ENCODE results near the gene KASH5.
A peak's percentile ranks its signal among the peaks of the same experiment; 100 is the strongest.

The KASH5 gene

DNA sequence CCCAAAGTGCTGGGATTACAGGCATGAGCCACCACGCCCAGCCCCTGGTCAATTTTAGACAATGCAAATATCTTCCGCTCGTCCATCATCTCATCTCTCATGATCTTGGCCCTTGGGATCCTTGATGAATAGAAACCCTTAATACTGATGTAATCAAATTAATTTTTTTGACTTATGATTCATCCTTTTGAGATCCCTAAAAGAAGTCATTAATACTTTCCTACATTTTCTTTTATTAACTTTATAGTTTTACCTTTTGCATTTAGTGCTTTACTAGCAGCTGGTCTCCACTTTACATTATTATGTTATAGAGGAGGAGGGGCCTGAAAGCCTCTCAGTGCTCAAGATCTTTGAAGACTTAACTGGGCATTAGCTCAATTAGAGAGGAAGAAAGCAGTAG, 7.7 kb upstream of the KASH5 start (continued):
- TF ChIP-seq HIC1 (tag by site-specific recombination; IDR thresholded peaks at IDR 0.05) = no peak
- no peak for TF ChIP-seq OSR2 (tag by site-specific recombination; IDR thresholded peaks at IDR 0.05)

DNA sequence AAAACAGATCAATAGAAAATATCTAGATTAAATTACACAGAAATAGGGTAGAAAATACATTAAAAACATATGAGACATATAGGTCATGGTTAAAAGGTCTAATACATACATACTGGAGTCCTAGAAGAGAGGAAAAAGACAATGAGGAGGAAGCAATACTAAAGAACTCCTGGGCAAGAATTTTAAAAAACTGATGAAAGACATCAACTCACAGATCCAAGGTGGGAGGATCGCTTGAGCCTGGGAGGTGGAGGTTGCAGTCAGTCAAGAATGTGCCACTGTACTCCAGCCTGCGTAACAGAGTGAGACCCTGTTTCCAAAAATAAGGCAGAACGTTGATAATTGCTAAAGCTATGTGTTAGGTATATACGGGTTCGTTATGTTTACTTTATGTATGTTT, 5.4 kb upstream of the KASH5 start:
- POLR2A ChIA-PET = no interaction called here
- H3K27ac ChIP-seq (ENCODE audit: extremely low read depth, low read depth, low read length) = no peak overlapping the region
- CTCF ChIA-PET = interaction anchor here (0.6 to 1.9 kb wide), 5 partner anchors 9 to 188 kb away, joined by 3 to 4 read pairs (median 3); no protein-coding TSS in a partner anchor
- H3K9me3 ChIP-seq (ENCODE audit: control insufficient read depth, insufficient read depth, low read depth, low read length) = no peaks in the 10 kb centered on the region
- H3K36me3 ChIP-seq (ENCODE audit: control insufficient read depth in 2 of 2, insufficient read depth in 1 of 2, low read length in 2 of 2) = no peaks in the 10 kb centered on the region
- H3K4me3 ChIP-seq (ENCODE audit: low read depth, low read length) = no peak overlapping the region
- no peaks in the 10 kb centered on the region for H3K4me1 ChIP-seq (ENCODE audit: control insufficient read depth, insufficient read depth, low read length)
- TF ChIP-seq KLF10 (tag by site-specific recombination; IDR thresholded peaks at IDR 0.05) (no peak), ZNF558 (tag by site-specific recombination; IDR thresholded peaks at IDR 0.05) (peak; percentile 97)

DNA sequence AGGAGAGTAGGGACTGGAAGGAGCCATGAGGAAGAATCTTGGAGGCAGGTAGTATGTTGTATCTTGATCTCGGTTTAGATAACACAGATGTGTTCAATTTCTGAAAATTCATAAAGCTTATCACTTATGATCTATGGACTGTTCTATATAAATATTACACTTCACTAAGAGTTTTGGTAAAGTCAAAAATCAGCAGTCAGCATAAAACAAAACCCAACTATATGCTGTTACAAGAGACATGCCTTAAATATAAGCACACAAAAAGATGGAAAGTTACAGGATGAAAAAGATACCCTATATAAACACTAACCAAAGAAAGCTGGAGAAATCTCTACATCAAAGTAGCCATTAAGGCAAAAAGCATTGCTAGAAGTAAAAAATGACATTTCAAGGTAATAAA, 4.5 kb upstream of the KASH5 start:
- Histone ChIP-seq H3K4me1 (ENCODE audit: control insufficient read depth, insufficient read depth, low read length) (no peaks in the 10 kb centered on the region), H3K9me3 (ENCODE audit: control insufficient read depth, insufficient read depth, low read depth, low read length) (no peaks in the 10 kb centered on the region), H3K27ac (ENCODE audit: extremely low read depth, low read depth, low read length) (no peak overlapping the region), H3K4me3 (ENCODE audit: low read depth, low read length) (no peak overlapping the region), H3K36me3 (ENCODE audit: control insufficient read depth in 2 of 2, insufficient read depth in 1 of 2, low read length in 2 of 2) (no peaks in the 10 kb centered on the region)
- ChIA-PET CTCF (interaction anchor here (0.6 to 1.9 kb wide), 6 partner anchors 8 to 187 kb away, joined by 3 to 5 read pairs (median 4); no protein-coding TSS in a partner anchor), POLR2A (interaction anchor here (0.8 to 1.5 kb wide), 2 partner anchors 9 to 59 kb away, joined by 3 to 6 read pairs; no protein-coding TSS in a partner anchor)
- TF ChIP-seq YY1 (tag by site-specific recombination; IDR thresholded peaks at IDR 0.05) = no peak
- TF ChIP-seq KLF10 (tag by site-specific recombination; IDR thresholded peaks at IDR 0.05) = no peak
- no peak for TF ChIP-seq RBAK (tag by site-specific recombination; IDR thresholded peaks at IDR 0.05)
- TF ChIP-seq ZNF248 (tag by site-specific recombination; IDR thresholded peaks at IDR 0.05) = no peak
- no peak for TF ChIP-seq PRDM1 (tag by site-specific recombination; IDR thresholded peaks at IDR 0.05)
- no peak for TF ChIP-seq ZNF488 (tag by site-specific recombination; IDR thresholded peaks at IDR 0.05)
- no peak for TF ChIP-seq ZNF510 (tag by site-specific recombination; IDR thresholded peaks at IDR 0.05; ENCODE audit: insufficient replicate concordance)
- TF ChIP-seq ZNF155 (tag by site-specific recombination; IDR thresholded peaks at IDR 0.05) = no peak
- no peak for TF ChIP-seq ZSCAN30 (tag by site-specific recombination; IDR thresholded peaks at IDR 0.05)
- no peak for TF ChIP-seq ZNF16 (tag by site-specific recombination; IDR thresholded peaks at IDR 0.05; ENCODE audit: low read depth)
- TF ChIP-seq, protein P1, sequence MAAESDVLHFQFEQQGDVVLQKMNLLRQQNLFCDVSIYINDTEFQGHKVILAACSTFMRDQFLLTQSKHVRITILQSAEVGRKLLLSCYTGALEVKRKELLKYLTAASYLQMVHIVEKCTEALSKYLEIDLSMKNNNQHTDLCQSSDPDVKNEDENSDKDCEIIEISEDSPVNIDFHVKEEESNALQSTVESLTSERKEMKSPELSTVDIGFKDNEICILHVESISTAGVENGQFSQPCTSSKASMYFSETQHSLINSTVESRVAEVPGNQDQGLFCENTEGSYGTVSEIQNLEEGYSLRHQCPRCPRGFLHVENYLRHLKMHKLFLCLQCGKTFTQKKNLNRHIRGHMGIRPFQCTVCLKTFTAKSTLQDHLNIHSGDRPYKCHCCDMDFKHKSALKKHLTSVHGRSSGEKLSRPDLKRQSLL (tag by site-specific recombination; IDR thresholded peaks at IDR 0.05) = no peak
- TF ChIP-seq, protein P2, sequence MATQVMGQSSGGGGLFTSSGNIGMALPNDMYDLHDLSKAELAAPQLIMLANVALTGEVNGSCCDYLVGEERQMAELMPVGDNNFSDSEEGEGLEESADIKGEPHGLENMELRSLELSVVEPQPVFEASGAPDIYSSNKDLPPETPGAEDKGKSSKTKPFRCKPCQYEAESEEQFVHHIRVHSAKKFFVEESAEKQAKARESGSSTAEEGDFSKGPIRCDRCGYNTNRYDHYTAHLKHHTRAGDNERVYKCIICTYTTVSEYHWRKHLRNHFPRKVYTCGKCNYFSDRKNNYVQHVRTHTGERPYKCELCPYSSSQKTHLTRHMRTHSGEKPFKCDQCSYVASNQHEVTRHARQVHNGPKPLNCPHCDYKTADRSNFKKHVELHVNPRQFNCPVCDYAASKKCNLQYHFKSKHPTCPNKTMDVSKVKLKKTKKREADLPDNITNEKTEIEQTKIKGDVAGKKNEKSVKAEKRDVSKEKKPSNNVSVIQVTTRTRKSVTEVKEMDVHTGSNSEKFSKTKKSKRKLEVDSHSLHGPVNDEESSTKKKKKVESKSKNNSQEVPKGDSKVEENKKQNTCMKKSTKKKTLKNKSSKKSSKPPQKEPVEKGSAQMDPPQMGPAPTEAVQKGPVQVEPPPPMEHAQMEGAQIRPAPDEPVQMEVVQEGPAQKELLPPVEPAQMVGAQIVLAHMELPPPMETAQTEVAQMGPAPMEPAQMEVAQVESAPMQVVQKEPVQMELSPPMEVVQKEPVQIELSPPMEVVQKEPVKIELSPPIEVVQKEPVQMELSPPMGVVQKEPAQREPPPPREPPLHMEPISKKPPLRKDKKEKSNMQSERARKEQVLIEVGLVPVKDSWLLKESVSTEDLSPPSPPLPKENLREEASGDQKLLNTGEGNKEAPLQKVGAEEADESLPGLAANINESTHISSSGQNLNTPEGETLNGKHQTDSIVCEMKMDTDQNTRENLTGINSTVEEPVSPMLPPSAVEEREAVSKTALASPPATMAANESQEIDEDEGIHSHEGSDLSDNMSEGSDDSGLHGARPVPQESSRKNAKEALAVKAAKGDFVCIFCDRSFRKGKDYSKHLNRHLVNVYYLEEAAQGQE (tag by site-specific recombination; IDR thresholded peaks at IDR 0.05) = no peak
- no peak for TF ChIP-seq KLF1 (tag by site-specific recombination; IDR thresholded peaks at IDR 0.05)
- TF ChIP-seq ZNF433 (tag by site-specific recombination; IDR thresholded peaks at IDR 0.05; ENCODE audit: low read depth) = no peak
- no peak for TF ChIP-seq ZNF140 (tag by site-specific recombination; IDR thresholded peaks at IDR 0.05)
- TF ChIP-seq ZNF785 (tag by site-specific recombination; IDR thresholded peaks at IDR 0.05) = no peak
- TF ChIP-seq ZNF416 (tag by site-specific recombination; IDR thresholded peaks at IDR 0.05) = no peak
- no peak for TF ChIP-seq ZNF184 (tag by site-specific recombination; IDR thresholded peaks at IDR 0.05)

Measured in HEK293 (cell line).